Measurements from ENCODE around the gene WDR45.

The WDR45 gene

DNA sequence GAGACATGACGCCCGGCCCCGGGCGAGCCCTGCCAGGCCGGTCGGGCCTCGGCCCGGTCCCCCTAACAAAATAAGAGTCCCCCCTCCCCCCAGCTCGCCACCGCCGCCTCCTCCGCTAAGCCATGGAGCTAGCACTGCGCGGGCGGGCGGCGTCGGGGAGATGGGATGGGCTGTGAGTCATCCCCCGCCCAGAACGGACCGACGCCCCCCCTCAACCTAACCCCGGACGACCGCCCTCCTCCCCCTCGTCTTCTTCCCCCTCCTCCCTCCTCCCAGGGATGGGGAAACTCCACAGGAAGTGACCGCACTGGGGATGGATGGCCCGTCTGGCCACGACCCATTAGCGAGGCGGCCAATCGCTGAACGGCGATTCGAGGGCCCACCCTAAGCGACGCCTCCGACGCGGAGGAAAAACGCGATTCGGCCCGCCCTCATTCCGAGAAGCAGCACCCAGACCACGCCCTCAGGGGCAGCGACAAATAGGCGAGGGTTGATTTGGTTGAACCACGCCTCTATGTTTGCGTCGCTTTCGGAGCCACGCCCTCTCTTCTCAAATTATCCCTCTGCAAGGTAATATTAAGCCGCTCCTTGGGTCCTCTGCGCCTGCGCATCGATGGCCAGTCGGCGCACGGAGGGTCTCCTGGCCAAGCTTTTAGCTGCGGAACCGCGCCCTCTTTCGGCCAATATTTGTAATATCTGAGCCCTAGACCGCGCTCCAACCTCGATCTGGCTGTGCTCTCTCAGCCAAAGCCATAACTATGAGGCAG is 36.3 kb downstream of the WDR45 start, which contains the start of gene TFE3:
TFE3 (minus strand) TSS at position 138 of the 767 bp plus-strand sequence; CDS start at position 7, 131 bp downstream.
- DNase-seq (ENCODE audit: low read depth), result peak; percentile 85

DNA sequence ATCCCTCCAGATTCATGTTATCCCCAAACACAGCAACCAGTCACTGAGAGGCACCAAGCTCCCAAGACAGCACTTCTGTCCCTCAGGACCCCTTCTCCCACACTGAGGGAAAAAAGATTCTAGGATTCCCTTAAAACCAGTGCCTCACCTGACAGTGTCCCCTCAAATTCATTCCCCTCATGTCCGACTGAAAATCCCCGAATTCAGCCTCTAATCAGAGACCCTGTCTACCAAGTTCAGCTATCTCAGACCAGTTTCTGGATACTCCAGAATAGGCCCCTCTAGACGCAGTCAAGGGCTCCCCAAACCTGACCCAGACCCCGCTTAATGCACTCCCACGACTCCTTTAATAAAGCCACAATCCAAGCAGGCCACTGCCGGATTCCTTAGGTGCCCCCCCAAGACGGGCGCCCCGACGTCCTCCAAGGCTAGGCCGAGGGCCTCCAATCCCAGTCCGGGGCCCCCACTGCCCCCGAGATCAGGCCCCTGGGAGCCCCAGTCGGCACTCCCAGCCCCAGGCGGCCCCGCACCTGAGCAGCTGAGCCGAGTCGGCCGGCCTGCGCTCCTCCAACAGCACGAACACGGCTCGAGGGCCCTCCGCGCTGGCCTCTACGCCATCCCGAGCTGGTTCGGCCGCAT is 37.0 kb downstream of the WDR45 start:
- no peak for DNase-seq (ENCODE audit: low read depth)

DNA sequence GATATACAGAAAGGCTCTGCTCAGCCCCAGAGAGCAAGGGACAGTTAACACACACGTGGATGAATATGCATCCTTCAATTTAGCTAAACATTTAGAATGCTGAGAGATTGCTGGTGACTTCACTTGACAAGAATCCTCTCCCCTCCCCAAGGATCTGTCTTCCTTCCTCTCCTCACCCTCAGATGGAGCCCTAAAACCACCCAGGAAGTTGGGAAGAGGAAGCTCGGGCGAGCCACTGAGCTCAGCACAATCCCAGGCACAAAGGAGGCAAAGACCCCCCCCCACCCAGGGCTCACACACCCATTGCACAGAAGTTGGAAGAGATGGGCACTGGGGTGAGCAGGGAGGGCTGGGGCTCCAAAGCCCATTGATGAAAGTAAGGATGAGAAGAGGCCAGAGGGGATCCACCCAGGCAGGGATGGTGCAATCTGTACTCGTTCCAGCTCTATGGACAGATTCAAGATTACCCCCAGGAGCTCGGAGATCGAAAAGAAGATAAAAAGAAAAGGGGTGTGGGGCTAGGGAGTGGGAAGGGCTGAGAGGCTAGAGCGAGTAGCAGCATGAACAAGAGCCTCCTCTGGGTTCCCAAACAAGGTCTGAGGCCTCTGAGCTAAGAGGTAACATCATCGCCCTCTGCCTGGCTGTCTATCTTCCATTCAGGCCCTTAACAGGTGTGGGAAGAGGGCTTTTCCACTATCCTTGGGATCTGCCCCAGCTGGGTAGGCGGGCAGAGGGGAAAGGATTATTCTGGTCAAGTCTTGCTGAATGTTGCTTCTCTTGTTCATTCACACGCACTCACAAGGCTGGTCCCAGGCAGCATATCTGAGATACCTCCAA is 37.7 kb downstream of the WDR45 start:
- DNase-seq (ENCODE audit: low read depth), result no peak

DNA sequence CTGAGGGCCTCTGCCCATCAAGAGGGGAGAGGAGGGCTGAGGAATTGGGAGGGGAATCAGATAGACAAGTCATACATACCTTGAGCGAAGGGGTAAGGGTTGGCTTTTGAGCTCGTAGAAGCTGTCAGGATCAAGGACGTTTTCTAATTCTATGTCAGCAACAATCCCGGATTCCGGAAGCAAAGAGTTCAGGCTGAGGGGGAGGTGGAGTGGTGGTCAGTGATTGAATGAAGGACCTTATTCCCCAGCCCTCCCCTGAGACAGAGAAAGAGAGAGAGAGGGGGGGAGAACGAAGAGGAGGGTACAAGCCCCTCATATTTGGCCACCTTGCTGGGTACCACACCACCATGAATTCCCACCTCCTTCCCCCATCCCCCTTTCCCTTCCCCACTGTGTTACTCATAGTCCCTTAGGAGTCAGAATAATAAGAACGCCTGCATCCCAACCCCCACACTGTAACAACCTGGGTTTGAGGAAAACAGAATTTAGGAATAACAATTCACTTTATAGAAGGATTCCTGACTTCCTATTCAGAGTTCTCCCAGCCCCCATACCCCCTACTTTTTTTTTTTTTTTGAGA is 39.2 kb downstream of the WDR45 start:
- no peak for DNase-seq (ENCODE audit: low read depth)

GRCh38 chrX:49039598-49040375 is 39.9 kb downstream of the WDR45 start:
- peak; percentile 4 for DNase-seq (ENCODE audit: low read depth)

- DNase-seq (ENCODE audit: low read depth), result no peak
Measured at GRCh38 chrX:49037883-49038475, 41.7 kb downstream of the WDR45 start.

- DNase-seq (ENCODE audit: low read depth), result no peak
Measured at GRCh38 chrX:49030283-49030682, 49.4 kb downstream of the WDR45 start.

DNA sequence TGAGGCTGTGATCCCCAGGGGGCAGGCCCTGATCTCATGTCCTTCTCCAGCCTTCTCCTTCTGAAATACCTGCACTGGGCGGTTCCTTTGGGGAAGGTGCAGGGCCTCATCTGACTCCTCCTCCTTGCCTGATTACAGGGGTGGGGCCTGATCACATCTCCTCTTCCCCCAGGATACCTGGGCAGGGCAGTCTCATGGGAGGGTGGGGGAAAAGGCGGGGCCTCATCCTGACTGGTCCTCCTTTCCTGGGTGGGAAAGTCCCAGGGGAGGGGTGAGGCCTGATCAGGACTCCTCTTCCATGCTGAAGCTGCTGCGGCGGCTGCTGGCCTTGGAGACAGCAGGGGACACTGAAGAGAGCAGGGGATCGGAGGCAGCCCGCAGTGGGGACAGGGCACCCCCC is 49.8 kb downstream of the WDR45 start:
- DNase-seq (ENCODE audit: low read depth), result no peak
